HCT116 (cell line): ENCODE data around the gene RASIP1. TPM values are rescaled to one million over a fixed set of nuclear protein-coding genes. Genes with fewer than 3 reads are reported as not detected.

Source experiments
- ATAC-seq: fragments of 200-7000 bp; cut with Tn5 transposase; 2 replicates; pipeline ENCODE4 v1.9.1; 2020; ENCODE audit warnings: mild to moderate bottlenecking, moderate library complexity
- BruUV-seq: library from RNA; stranded (reverse); fragments of 400-500 nt; replicated peaks from 2 replicates; lab custom pipeline; 2021; lab: Mats Ljungman, UMichigan
- CTCF ChIA-PET: fragments of 300-600 bp; sonication (Branson Sonifier 250); formaldehyde crosslinking; loops from one replicate; lab custom pipeline; 2021; ENCODE audit warnings: antibody characterized with exemption; lab: Charles Lee
- POLR2A ChIA-PET: fragments of 300-600, 350-600 bp; sonication (Branson Sonifier 250); formaldehyde crosslinking; loops from one replicate; lab custom pipeline; 2021; ENCODE audit warnings: antibody characterized with exemption; lab: Charles Lee
- RAD21 ChIA-PET, 2 experiments: fragments of 300-600 bp; sonication (Branson Sonifier 250); formaldehyde crosslinking; loops; one replicate each; lab custom pipeline; 2023; ENCODE audit warnings: low total read pairs in 2 of 2; ENCODE audit not compliant: uncharacterized antibody in 2 of 2, unreplicated experiment in 2 of 2, low non-redundant PET in 1 of 2; lab: Charles Lee
- DNase-seq: peaks from one replicate; pipeline ENCODE4 v3.0.0-alpha.2; 2010; ENCODE audit warnings: low read depth, low spot score
- H2AFZ ChIP-seq: fragments of 200-600 bp; shearing (Covaris generic), sonication (generic); 2 replicates; pipeline ENCODE4 v1.6.1; 2017; ENCODE audit warnings: low read depth, mixed run types, mixed read lengths, antibody characterized with exemption, low read length; ENCODE audit not compliant: poor library complexity, severe bottlenecking
- H3K27ac ChIP-seq: 2 replicates; pipeline ENCODE4 v1.5.1; 2012; ENCODE audit warnings: low read depth, low read length
- H3K27me3 ChIP-seq: fragments of 200-600 bp; sonication (generic); 2 replicates; pipeline ENCODE4 v1.6.1; 2016; ENCODE audit warnings: mixed run types, low read length, mixed read lengths; ENCODE audit not compliant: insufficient read depth
- H3K36me3 ChIP-seq, 2 experiments: fragments of 200-500 bp in 1 of 2; fragments of 200-600 bp in 1 of 2; sonication (Bioruptor generic) in 1 of 2; sonication (generic) in 1 of 2; 2 replicates each; pipeline versions ENCODE4 v1.5.1 to v1.6.1; 2014 to 2016; ENCODE audit warnings: low read length in 2 of 2, inconsistent platforms in 1 of 2, mixed read lengths in 1 of 2, mixed run types in 1 of 2; ENCODE audit not compliant: insufficient read depth in 2 of 2, control insufficient read depth in 1 of 2
- H3K4me1 ChIP-seq, 2 experiments: fragments of 200-600 bp in 1 of 2; sonication (generic) in 1 of 2; 2 replicates each; pipeline versions ENCODE4 v1.5.1 to v1.6.1; 2012 to 2017; ENCODE audit warnings: low read length in 2 of 2, inconsistent platforms in 1 of 2, mild to moderate bottlenecking in 1 of 2, mixed read lengths in 1 of 2, mixed run types in 1 of 2, moderate library complexity in 1 of 2; ENCODE audit not compliant: insufficient read depth in 2 of 2, control insufficient read depth in 1 of 2
- H3K4me2 ChIP-seq: fragments of 200-600 bp; sonication (generic); 2 replicates; pipeline ENCODE4 v1.6.1; 2017; ENCODE audit warnings: mixed run types, low read length, mixed read lengths
- H3K4me3 ChIP-seq, 2 experiments: fragments of 200-600 bp in 1 of 2; sonication (generic) in 1 of 2; replicated peaks in 1 of 2; 2 replicates each; pipeline ENCODE4 v1.5.1; 2011 to 2016; ENCODE audit warnings: low read length in 2 of 2, control low read depth in 1 of 2, low read depth in 1 of 2, mild to moderate bottlenecking in 1 of 2, mixed read lengths in 1 of 2, mixed run types in 1 of 2
- H3K79me2 ChIP-seq: fragments of 200-600 bp; sonication (generic); 2 replicates; pipeline ENCODE4 v1.6.1; 2017; ENCODE audit warnings: mild to moderate bottlenecking, mixed run types, low read length, moderate library complexity, mixed read lengths; ENCODE audit not compliant: insufficient read depth
- H3K9ac ChIP-seq: fragments of 200-600 bp; sonication (generic); 2 replicates; pipeline ENCODE4 v1.6.1; 2016; ENCODE audit warnings: low read length, mixed read lengths
- H3K9me2 ChIP-seq: fragments of 200-600 bp; sonication (generic), shearing (Covaris generic); 2 replicates; pipeline ENCODE4 v1.6.1; 2017; ENCODE audit warnings: mixed run types, mild to moderate bottlenecking, moderate library complexity; ENCODE audit not compliant: insufficient read depth
- H3K9me3 ChIP-seq, 2 experiments: fragments of 200-500 bp in 1 of 2; fragments of 200-600 bp in 1 of 2; sonication (Bioruptor generic) in 1 of 2; sonication (generic) in 1 of 2; 2 replicates each; pipeline ENCODE4 v1.6.1; 2014 to 2017; ENCODE audit warnings: low read length in 2 of 2, mixed read lengths in 2 of 2, inconsistent platforms in 1 of 2, low read depth in 1 of 2, mild to moderate bottlenecking in 1 of 2, mixed run types in 1 of 2, moderate library complexity in 1 of 2; ENCODE audit not compliant: control insufficient read depth in 1 of 2, insufficient read depth in 1 of 2
- H4K20me1 ChIP-seq: fragments of 200-600 bp; sonication (generic), shearing (Covaris generic); 2 replicates; pipeline ENCODE4 v1.6.1; 2017; ENCODE audit warnings: mixed run types, mild to moderate bottlenecking, moderate library complexity; ENCODE audit not compliant: insufficient read depth
- CEBPB ChIP-seq: IDR thresholded peaks from 2 replicates; pipeline ENCODE4 v1.6.1; 2012; ENCODE audit warnings: low read depth
- EGR1 ChIP-seq: IDR thresholded peaks from 2 replicates; pipeline ENCODE4 v1.6.1; 2012; ENCODE audit warnings: low read depth
- ELF1 ChIP-seq: IDR thresholded peaks from 2 replicates; pipeline ENCODE4 v1.6.1; 2012; ENCODE audit warnings: low read depth, borderline replicate concordance
- EZH2 ChIP-seq: fragments of 200-600 bp; sonication (generic); IDR thresholded peaks from 2 replicates; pipeline ENCODE4 v1.6.1; 2017; ENCODE audit warnings: antibody characterized with exemption, mixed run types
- EZH2phosphoT487 ChIP-seq: fragments of 200-600 bp; IDR thresholded peaks from 2 replicates; pipeline ENCODE4 v1.6.1; 2018; ENCODE audit warnings: antibody characterized with exemption, borderline replicate concordance
- FOSL1 ChIP-seq: IDR thresholded peaks from 2 replicates; pipeline ENCODE4 v1.6.1; 2012; ENCODE audit warnings: low read depth
- JUND ChIP-seq: IDR thresholded peaks from 2 replicates; pipeline ENCODE4 v1.6.1; 2012
- POLR2A ChIP-seq: IDR thresholded peaks from 2 replicates; pipeline ENCODE4 v1.7.0; 2011; ENCODE audit warnings: borderline replicate concordance; ENCODE audit not compliant: insufficient read depth, insufficient read length; ENCODE audit errors: extremely low read depth
- POLR2AphosphoS5 ChIP-seq: IDR thresholded peaks from 2 replicates; pipeline ENCODE4 v1.6.1; 2011; ENCODE audit warnings: mild to moderate bottlenecking, low read depth, low read length, moderate library complexity
- RAD21 ChIP-seq: IDR thresholded peaks from 2 replicates; pipeline ENCODE4 v1.6.1; 2012; ENCODE audit warnings: low read depth, mild to moderate bottlenecking
- SIN3A ChIP-seq: IDR thresholded peaks from 2 replicates; pipeline ENCODE4 v1.6.1; 2012; ENCODE audit warnings: low read depth
- SP1 ChIP-seq: IDR thresholded peaks from 2 replicates; pipeline ENCODE4 v1.6.1; 2012; ENCODE audit warnings: low read depth
- SRF ChIP-seq: IDR thresholded peaks from 2 replicates; pipeline ENCODE4 v1.6.1; 2012; ENCODE audit warnings: low read depth
- TCF7L2 ChIP-seq: IDR thresholded peaks from 2 replicates; pipeline ENCODE4 v1.7.0; 2011; ENCODE audit warnings: borderline replicate concordance, inconsistent platforms; ENCODE audit not compliant: insufficient read depth, insufficient read length; ENCODE audit errors: extremely low read depth
- intact Hi-C: fragments of 100-400 bp; cut with micrococcal nuclease; formaldehyde crosslinking; loops from 2 replicates; pipeline ENCODE4 v1.10.0; 2022
- total RNA-seq: library from RNA; stranded (reverse); gene quantifications from one replicate; pipeline ENCODE4 v1.2.1, GENCODE V29; 2021; ENCODE audit not compliant: unreplicated experiment
- TF ChIP-seq, protein P1 (sequence below), 3 experiments: fragments of 200-600 bp in 1 of 3; sonication (generic) in 1 of 3; IDR thresholded peaks in 2 of 3; conservative IDR thresholded peaks in 1 of 3; 2 replicates each; pipeline ENCODE4 v1.5.1; 2012 to 2017; ENCODE audit warnings: low read depth in 2 of 3, low read length in 2 of 3, antibody characterized with exemption in 1 of 3, borderline replicate concordance in 1 of 3, control low read depth in 1 of 3, mild to moderate bottlenecking in 1 of 3, mixed read lengths in 1 of 3, mixed run types in 1 of 3, moderate library complexity in 1 of 3; ENCODE audit not compliant: insufficient read depth in 1 of 3
- TF ChIP-seq, protein P2 (sequence below): IDR thresholded peaks from 2 replicates; pipeline ENCODE4 v1.6.1; 2011; ENCODE audit warnings: mild to moderate bottlenecking, low read length, moderate library complexity; ENCODE audit not compliant: insufficient replicate concordance; ENCODE audit errors: extremely low read depth
- TF ChIP-seq, protein P3 (sequence below): IDR thresholded peaks from 2 replicates; pipeline ENCODE4 v1.6.1; 2012; ENCODE audit warnings: low read depth

Gene RASIP1
- total RNA-seq, 1 experiment from 2014 or later: 1.9 TPM

DNA sequence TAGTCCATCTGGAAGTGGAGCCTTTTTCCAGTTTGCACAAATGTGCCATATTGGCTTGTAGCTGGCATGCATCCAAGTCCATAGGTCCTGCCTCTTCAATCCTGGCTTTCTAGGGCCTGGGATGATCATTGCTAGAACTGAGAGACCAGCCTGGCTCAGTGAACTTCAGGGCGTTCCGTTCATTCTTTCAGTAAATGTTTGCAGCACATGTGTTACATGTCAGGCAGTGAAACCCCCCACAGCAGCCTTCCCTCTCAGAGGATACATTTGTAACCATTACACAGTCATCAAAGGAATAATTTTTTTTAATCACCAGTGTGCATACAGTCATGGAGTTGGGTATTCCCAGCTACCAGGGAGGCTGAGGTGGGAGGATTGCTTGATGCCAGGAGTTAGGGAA, 35.0 kb downstream of the RASIP1 start:
- BruUV-seq: no TSS peak
- Histone ChIP-seq H3K9me2 (no peaks in the 10 kb centered on the region), H3K4me2 (no peak overlapping the region), H3K27ac (no peak overlapping the region), H3K4me1 (peaks cover 4 to 11% of the 10 kb centered on the region in 2 experiments; a peak in 3 of 4 replicates), H3K36me3 (peaks cover 3 to 15% of the 10 kb centered on the region in 2 experiments; a peak in 2 of 4 replicates), H3K4me3 (no peak overlapping the region), H3K27me3 (no peaks in the 10 kb centered on the region), H3K79me2 (no peaks in the 10 kb centered on the region), H3K9me3 (no peaks in the 10 kb centered on the region), H4K20me1 (no peaks in the 10 kb centered on the region), H3K9ac (no peak overlapping the region), H2AFZ (no peak overlapping the region)
- no peak for DNase-seq
- no peak for TF ChIP-seq SP1
- TF ChIP-seq, protein P1, sequence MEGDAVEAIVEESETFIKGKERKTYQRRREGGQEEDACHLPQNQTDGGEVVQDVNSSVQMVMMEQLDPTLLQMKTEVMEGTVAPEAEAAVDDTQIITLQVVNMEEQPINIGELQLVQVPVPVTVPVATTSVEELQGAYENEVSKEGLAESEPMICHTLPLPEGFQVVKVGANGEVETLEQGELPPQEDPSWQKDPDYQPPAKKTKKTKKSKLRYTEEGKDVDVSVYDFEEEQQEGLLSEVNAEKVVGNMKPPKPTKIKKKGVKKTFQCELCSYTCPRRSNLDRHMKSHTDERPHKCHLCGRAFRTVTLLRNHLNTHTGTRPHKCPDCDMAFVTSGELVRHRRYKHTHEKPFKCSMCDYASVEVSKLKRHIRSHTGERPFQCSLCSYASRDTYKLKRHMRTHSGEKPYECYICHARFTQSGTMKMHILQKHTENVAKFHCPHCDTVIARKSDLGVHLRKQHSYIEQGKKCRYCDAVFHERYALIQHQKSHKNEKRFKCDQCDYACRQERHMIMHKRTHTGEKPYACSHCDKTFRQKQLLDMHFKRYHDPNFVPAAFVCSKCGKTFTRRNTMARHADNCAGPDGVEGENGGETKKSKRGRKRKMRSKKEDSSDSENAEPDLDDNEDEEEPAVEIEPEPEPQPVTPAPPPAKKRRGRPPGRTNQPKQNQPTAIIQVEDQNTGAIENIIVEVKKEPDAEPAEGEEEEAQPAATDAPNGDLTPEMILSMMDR (IDR thresholded peaks at IDR 0.05 in 2 of 3, conservative IDR thresholded peaks at IDR 0.05 in 1 of 3; ENCODE audit: borderline replicate concordance in 1 of 3, insufficient read depth in 1 of 3, low read depth in 2 of 3, low read length in 2 of 3): no peak
- TF ChIP-seq, protein P2, sequence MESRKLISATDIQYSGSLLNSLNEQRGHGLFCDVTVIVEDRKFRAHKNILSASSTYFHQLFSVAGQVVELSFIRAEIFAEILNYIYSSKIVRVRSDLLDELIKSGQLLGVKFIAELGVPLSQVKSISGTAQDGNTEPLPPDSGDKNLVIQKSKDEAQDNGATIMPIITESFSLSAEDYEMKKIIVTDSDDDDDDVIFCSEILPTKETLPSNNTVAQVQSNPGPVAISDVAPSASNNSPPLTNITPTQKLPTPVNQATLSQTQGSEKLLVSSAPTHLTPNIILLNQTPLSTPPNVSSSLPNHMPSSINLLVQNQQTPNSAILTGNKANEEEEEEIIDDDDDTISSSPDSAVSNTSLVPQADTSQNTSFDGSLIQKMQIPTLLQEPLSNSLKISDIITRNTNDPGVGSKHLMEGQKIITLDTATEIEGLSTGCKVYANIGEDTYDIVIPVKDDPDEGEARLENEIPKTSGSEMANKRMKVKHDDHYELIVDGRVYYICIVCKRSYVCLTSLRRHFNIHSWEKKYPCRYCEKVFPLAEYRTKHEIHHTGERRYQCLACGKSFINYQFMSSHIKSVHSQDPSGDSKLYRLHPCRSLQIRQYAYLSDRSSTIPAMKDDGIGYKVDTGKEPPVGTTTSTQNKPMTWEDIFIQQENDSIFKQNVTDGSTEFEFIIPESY: no peak
- no peak for TF ChIP-seq POLR2A
- no peak for TF ChIP-seq POLR2AphosphoS5
- no peak for TF ChIP-seq EGR1
- TF ChIP-seq JUND: no peak
- TF ChIP-seq FOSL1: no peak
- no peak for TF ChIP-seq TCF7L2
- no peak for TF ChIP-seq EZH2phosphoT487
- no peak for TF ChIP-seq CEBPB
- TF ChIP-seq ELF1: no peak
- no peak for TF ChIP-seq SRF
- TF ChIP-seq EZH2: no peak
- TF ChIP-seq SIN3A: no peak
- TF ChIP-seq, protein P3, sequence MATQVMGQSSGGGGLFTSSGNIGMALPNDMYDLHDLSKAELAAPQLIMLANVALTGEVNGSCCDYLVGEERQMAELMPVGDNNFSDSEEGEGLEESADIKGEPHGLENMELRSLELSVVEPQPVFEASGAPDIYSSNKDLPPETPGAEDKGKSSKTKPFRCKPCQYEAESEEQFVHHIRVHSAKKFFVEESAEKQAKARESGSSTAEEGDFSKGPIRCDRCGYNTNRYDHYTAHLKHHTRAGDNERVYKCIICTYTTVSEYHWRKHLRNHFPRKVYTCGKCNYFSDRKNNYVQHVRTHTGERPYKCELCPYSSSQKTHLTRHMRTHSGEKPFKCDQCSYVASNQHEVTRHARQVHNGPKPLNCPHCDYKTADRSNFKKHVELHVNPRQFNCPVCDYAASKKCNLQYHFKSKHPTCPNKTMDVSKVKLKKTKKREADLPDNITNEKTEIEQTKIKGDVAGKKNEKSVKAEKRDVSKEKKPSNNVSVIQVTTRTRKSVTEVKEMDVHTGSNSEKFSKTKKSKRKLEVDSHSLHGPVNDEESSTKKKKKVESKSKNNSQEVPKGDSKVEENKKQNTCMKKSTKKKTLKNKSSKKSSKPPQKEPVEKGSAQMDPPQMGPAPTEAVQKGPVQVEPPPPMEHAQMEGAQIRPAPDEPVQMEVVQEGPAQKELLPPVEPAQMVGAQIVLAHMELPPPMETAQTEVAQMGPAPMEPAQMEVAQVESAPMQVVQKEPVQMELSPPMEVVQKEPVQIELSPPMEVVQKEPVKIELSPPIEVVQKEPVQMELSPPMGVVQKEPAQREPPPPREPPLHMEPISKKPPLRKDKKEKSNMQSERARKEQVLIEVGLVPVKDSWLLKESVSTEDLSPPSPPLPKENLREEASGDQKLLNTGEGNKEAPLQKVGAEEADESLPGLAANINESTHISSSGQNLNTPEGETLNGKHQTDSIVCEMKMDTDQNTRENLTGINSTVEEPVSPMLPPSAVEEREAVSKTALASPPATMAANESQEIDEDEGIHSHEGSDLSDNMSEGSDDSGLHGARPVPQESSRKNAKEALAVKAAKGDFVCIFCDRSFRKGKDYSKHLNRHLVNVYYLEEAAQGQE: no peak
- no peak for TF ChIP-seq RAD21
- intact Hi-C loops: no loop called here
- POLR2A ChIA-PET: interaction anchor here (0.7 to 0.8 kb wide), 2 partner anchors 10 to 16 kb away, joined by 3 read pairs; partner anchors contain the start of gene FUT2
- RAD21 ChIA-PET: no interaction called here
- CTCF ChIA-PET: no interaction called here
- ATAC-seq: no peak
